Spleen (tissue), 11 donors: ENCODE data around the gene SCGB1D1. TPM values are rescaled to one million over a fixed set of nuclear protein-coding genes. Genes with fewer than 3 reads are reported as not detected.
"Not testable (repeated sequence)": the region's sequence is repeated elsewhere in the genome, so short reads cannot be mapped to it uniquely, and the experiment has no call there.

Experiments
- DNase-seq: peaks from one replicate; pipeline ENCODE4 v3.0.0-alpha.2; 2020
- H3K27ac ChIP-seq, 8 donors: fragments of 200-600 bp; sonication (generic) in 7 of 8; 1 replicate in 4 of 8; 2 replicates in 4 of 8; pipeline versions ENCODE4 v1.5.0 to v1.8.0; 2016 to 2021; ENCODE audit warnings: inconsistent platforms in 4 of 8, mild to moderate bottlenecking in 4 of 8, moderate library complexity in 1 of 8
- H3K27me3 ChIP-seq, 7 donors: fragments of 200-600 bp; sonication (generic) in 6 of 7; replicated peaks in 1 of 7; 1 replicate in 4 of 7; 2 replicates in 3 of 7; pipeline versions ENCODE4 v1.5.0 to v1.8.0; 2016 to 2021; ENCODE audit warnings: inconsistent platforms in 3 of 7, mild to moderate bottlenecking in 1 of 7
- H3K36me3 ChIP-seq, 6 donors: fragments of 200-600 bp; sonication (generic) in 5 of 6; 1 replicate in 4 of 6; 2 replicates in 2 of 6; pipeline versions ENCODE4 v1.5.0 to v1.8.0; 2016 to 2021; ENCODE audit warnings: inconsistent platforms in 2 of 6
- H3K4me1 ChIP-seq, 6 donors: fragments of 200-600 bp; sonication (generic) in 5 of 6; 1 replicate in 3 of 6; 2 replicates in 3 of 6; pipeline versions ENCODE4 v1.5.0 to v1.8.0; 2016 to 2021; ENCODE audit warnings: inconsistent platforms in 3 of 6
- H3K4me3 ChIP-seq, 8 donors: fragments of 200-600 bp; sonication (generic) in 7 of 8; 1 replicate in 4 of 8; 2 replicates in 4 of 8; pipeline versions ENCODE4 v1.5.0 to v1.8.0; 2016 to 2021; ENCODE audit warnings: inconsistent platforms in 4 of 8, mild to moderate bottlenecking in 4 of 8, moderate library complexity in 2 of 8
- H3K9me3 ChIP-seq, 8 donors: fragments of 200-600 bp; sonication (generic) in 7 of 8; 1 replicate in 4 of 8; 2 replicates in 4 of 8; pipeline versions ENCODE4 v1.5.0 to v1.8.0; 2016 to 2021; ENCODE audit warnings: inconsistent platforms in 4 of 8
- POLR2A ChIP-seq, 3 donors: fragments of 450-650 bp; IDR thresholded peaks; one replicate each; pipeline ENCODE4 v1.5.1; 2017; ENCODE audit warnings: antibody characterized with exemption in 3 of 3, mild to moderate bottlenecking in 1 of 3
- POLR2AphosphoS5 ChIP-seq, 3 donors: sonication (generic); formaldehyde crosslinking; IDR thresholded peaks; one replicate each; pipeline ENCODE4 v1.5.1; 2017; ENCODE audit warnings: antibody characterized with exemption in 3 of 3
- WGBS, 5 donors: extraction: QIAGEN DNeasy Blood & Tissue Kit in 3 of 5; methylation state at CpG; one replicate each; pipeline versions ENCODE4 v1.1.5 to v1.1.7; 2013 to 2018; 5-methylcytosine and 5-hydroxymethylcytosine counted together
- intact Hi-C: fragments of 100-400 bp; cut with DNase I; formaldehyde crosslinking; loops from one replicate; pipeline ENCODE4 v1.15.0; 2023; ENCODE audit warnings: low total_unique reads
- polyA plus RNA-seq, 3 donors: library from polyadenylated mRNA; stranded (reverse); fragments of 200-250 nt; gene quantifications; one replicate each; pipeline ENCODE4 v1.2.1, GENCODE V29; 2013
- total RNA-seq, 7 donors: library from RNA; depleted of rRNA in 3 of 7; stranded (reverse); fragments of >200 nt in 3 of 7; fragmentation: NEBNext Ultra II Directional in 4 of 7; extraction: Animal tissue kit (Norgen Biotek cat#: 25700) in 4 of 7; gene quantifications; one replicate each; pipeline versions ENCODE4 v1.1.0 to v1.2.1, GENCODE V29; 2016 to 2021
- TF ChIP-seq, protein P1 (sequence below), 11 experiments: fragments of 200-600 bp in 7 of 11; fragments of 450-650 bp in 4 of 11; sonication (generic) in 4 of 11; IDR thresholded peaks in 8 of 11; conservative IDR thresholded peaks in 3 of 11; 1 replicate in 7 of 11; 2 replicates in 4 of 11; pipeline versions ENCODE4 v1.4.0 to v1.8.0; 2016 to 2021; ENCODE audit warnings: antibody characterized with exemption in 11 of 11, inconsistent platforms in 4 of 11, mild to moderate bottlenecking in 1 of 11
- donor health status: healthy with polysubstance abuse.
- donor health status: DM: no; HTN: no; CAD: no; lungs with moderate emphysema.
- donor health status: DM: no; HTN: no; CAD: no.
- donor health status: Bipolar disorder and iron deficiency.
- donor health status: healthy.
- donor health status: DM: no; HTN: no; CAD: no.
- donor health status: DM: yes; HTN: yes; CAD: no.

The SCGB1D1 gene
- total and polyA plus RNA-seq, 10 donors: not detected

DNA sequence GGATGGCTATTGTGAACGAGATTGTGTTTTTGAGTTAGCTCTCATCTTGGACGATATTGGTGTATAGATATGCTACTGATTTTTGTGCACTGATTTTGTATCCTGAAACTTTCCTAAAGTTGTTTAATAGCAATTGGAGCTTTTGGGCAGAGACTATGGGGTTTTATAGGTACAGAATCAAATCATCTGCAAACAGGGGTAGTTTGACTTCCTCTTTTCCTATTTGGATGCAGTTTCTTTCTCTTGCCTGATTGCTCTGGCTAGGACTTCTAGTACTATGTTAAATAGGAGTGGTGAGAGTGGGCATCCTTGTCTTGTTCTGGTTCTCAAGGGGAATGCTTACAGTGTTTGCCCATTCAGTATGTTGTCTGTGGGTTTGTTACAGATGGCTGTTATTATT, 8.9 kb upstream of the SCGB1D1 start:
- no peak for TF ChIP-seq POLR2A (IDR thresholded peaks at IDR 0.05)
- no peak for TF ChIP-seq POLR2AphosphoS5 (IDR thresholded peaks at IDR 0.05)
- TF ChIP-seq, protein P1, sequence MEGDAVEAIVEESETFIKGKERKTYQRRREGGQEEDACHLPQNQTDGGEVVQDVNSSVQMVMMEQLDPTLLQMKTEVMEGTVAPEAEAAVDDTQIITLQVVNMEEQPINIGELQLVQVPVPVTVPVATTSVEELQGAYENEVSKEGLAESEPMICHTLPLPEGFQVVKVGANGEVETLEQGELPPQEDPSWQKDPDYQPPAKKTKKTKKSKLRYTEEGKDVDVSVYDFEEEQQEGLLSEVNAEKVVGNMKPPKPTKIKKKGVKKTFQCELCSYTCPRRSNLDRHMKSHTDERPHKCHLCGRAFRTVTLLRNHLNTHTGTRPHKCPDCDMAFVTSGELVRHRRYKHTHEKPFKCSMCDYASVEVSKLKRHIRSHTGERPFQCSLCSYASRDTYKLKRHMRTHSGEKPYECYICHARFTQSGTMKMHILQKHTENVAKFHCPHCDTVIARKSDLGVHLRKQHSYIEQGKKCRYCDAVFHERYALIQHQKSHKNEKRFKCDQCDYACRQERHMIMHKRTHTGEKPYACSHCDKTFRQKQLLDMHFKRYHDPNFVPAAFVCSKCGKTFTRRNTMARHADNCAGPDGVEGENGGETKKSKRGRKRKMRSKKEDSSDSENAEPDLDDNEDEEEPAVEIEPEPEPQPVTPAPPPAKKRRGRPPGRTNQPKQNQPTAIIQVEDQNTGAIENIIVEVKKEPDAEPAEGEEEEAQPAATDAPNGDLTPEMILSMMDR (IDR thresholded peaks at IDR 0.05 in 8 of 11, conservative IDR thresholded peaks at IDR 0.05 in 3 of 11): no peak
- no peak for DNase-seq
- Histone ChIP-seq H3K4me3 (no peak overlapping the region), H3K36me3 (no peaks in the 10 kb centered on the region), H3K4me1 (no peaks in the 10 kb centered on the region), H3K27ac (no peak overlapping the region), H3K27me3 (peaks cover 0 to 36% (median 0%) of the 10 kb centered on the region in 7 donors), H3K9me3 (peaks cover 0 to 9% (median 0%) of the 10 kb centered on the region in 8 donors)
- 67 to 95% (median 91%) methylated on average over 2 of the region's 2 CpGs for WGBS, 5 donors
- intact Hi-C loops: no loop called here

DNA sequence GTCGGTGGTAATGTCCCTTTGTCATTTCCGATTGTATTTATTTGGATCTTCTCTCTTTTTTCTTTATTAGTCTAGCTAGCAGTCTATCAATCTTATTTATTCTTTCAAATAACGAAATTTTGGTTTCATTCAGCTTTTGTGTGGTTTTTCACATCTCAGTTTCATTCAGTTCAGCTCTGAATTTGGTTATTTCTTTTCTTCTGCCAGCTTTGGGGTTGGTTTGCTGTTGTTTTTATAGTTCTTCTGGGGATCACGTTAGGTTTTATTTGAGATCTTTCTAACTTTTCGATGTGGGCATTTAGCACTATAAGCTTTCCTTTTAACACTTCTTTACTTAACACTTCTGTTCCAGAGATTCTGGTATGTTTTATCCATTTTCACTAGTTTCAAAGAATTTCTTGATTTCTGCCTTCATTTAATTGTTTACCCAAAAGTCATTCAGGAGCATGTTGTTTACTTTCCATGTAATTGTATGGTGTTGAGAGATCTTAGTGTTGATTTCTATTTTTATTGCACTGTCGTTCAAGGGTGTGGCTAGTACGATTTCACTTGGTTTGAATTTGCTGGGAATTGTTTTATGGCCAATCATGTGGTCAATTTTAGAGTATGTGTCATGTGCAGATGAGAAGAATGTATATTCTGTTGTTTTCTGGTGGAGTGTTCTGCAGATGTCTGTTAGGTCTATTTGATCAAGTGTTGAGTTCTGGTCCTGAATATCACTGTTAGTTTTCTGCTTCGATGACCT, 7.7 kb upstream of the SCGB1D1 start:
- H3K27me3 ChIP-seq: peaks cover 0 to 38% (median 0%) of the 10 kb centered on the region in 7 donors
- no peaks in the 10 kb centered on the region for H3K36me3 ChIP-seq
- DNase-seq: no peak
- WGBS, 5 donors: 62 to 77% (median 71%) methylated on average over 8 of the region's 8 CpGs
- no peaks in the 10 kb centered on the region for H3K4me1 ChIP-seq
- intact Hi-C loops: no loop called here
- TF ChIP-seq, protein P1 (IDR thresholded peaks at IDR 0.05 in 8 of 11, conservative IDR thresholded peaks at IDR 0.05 in 3 of 11): no peak
- TF ChIP-seq POLR2A (IDR thresholded peaks at IDR 0.05) (no peak), POLR2AphosphoS5 (IDR thresholded peaks at IDR 0.05) (no peak)
- no peak overlapping the region for H3K27ac ChIP-seq
- no peak overlapping the region for H3K4me3 ChIP-seq
- H3K9me3 ChIP-seq: peaks cover 0 to 9% (median 0%) of the 10 kb centered on the region in 8 donors

DNA sequence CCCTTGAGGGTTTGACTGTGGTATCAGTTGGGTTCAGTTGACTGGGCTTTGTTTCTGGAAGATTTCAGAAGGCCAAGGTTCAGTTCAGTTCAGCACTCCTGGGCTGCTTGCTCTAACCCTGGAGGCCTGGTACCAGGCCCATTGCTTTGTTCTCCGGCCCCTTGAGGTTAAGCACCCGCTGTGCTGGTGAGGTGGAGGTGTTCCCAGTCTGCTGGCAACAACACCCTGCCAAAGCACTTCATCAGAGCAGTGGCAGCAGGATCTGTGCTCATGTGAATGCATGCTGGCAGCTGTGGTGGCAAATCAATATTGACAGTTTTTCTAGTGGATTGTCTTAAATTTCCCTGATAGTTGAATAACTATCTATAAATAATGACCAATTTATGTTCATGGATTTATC, 3.8 kb upstream of the SCGB1D1 start:
- Histone ChIP-seq H3K4me3 (no peak overlapping the region), H3K27me3 (peaks cover 0 to 58% (median 6%) of the 10 kb centered on the region in 7 donors), H3K4me1 (no peaks in the 10 kb centered on the region), H3K9me3 (peaks cover 0 to 9% (median 0%) of the 10 kb centered on the region in 8 donors), H3K36me3 (no peaks in the 10 kb centered on the region), H3K27ac (no peak overlapping the region)
- no peak for TF ChIP-seq POLR2A (IDR thresholded peaks at IDR 0.05)
- no peak for TF ChIP-seq POLR2AphosphoS5 (IDR thresholded peaks at IDR 0.05)
- TF ChIP-seq, protein P1 (IDR thresholded peaks at IDR 0.05 in 8 of 11, conservative IDR thresholded peaks at IDR 0.05 in 3 of 11): no peak
- intact Hi-C loops: no loop called here
- WGBS, 5 donors: 64 to 81% (median 76%) methylated on average over 2 of the region's 2 CpGs
- DNase-seq: no peak

DNA sequence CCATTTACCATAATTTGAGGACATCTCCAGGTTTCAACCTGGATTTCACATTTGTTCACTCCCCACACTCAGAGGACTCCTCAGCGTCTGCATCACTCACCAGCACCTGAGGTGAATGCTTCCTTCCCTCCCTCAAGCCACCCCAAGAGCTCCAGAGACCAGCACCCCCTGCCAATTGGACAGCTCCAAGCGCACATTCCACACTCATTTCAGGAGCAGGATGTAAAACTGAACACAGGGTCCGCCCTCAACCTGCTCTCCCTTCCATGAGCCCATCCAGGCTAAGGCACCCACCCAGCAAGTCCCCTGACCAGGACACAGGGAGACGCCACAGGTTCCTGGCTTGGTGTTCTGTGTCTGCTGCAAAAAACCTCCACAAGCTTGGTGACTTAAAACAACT, 3.9 kb downstream of the SCGB1D1 start:
- H3K27ac ChIP-seq: no peak overlapping the region
- WGBS, 5 donors: 51 to 70% (median 66%) methylated on average over 4 of the region's 4 CpGs
- no peaks in the 10 kb centered on the region for H3K36me3 ChIP-seq
- TF ChIP-seq, protein P1 (IDR thresholded peaks at IDR 0.05 in 8 of 11, conservative IDR thresholded peaks at IDR 0.05 in 3 of 11): no peak
- TF ChIP-seq POLR2A (IDR thresholded peaks at IDR 0.05) (no peak), POLR2AphosphoS5 (IDR thresholded peaks at IDR 0.05) (no peak)
- intact Hi-C loops: no loop called here
- H3K9me3 ChIP-seq: no peaks in the 10 kb centered on the region
- H3K4me1 ChIP-seq: no peaks in the 10 kb centered on the region
- peaks cover 0 to 62% (median 6%) of the 10 kb centered on the region in 7 donors for H3K27me3 ChIP-seq
- H3K4me3 ChIP-seq: no peak overlapping the region
- DNase-seq: no peak

DNA sequence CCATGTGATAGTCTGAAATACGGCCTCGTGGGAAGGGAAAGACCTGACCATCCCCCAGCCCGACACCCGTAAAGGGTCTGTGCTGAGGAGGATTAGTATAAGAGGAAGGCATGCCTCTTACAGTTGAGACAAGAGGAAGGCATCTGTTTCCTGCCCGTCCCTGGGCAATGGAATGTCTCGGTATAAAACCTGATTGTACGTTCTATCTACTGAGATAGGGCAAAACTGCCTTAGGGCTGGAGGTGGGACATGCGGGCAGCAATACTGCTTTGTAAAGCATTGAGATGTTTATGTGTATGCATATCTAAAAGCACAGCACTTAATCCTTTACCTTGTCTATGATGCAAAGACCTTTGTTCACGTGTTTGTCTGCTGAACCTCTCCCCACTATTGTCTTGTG, 5.0 kb downstream of the SCGB1D1 start:
- intact Hi-C loops, DNase-seq: not testable (repeated sequence)
- WGBS, 5 donors: 7 to 80% (median 14%) methylated on average over 1 to 5 of the region's 9 CpGs

More for the DNA sequence above, 5.0 kb downstream of the SCGB1D1 start:
- H3K27me3 ChIP-seq: peaks cover 0 to 52% (median under 1%) of the 10 kb centered on the region in 7 donors
- H3K36me3 ChIP-seq, H3K9me3 ChIP-seq, H3K4me1 ChIP-seq, H3K4me3 ChIP-seq, H3K27ac ChIP-seq: not testable (repeated sequence)
